Chondrocyte (in vitro differentiated cells): Measurements from ENCODE around the gene CFAP77. TPM values are rescaled to one million over a fixed set of nuclear protein-coding genes. Genes with fewer than 3 reads are reported as not detected.

Experiments
- DNase-seq: peaks from one replicate; pipeline ENCODE4 v3.0.0; 2021; ENCODE audit warnings: mixed read lengths, low spot score
- H3K27ac Mint-ChIP-seq: one replicate; pipeline ENCODE4 v1.8.0; 2021; ENCODE audit warnings: mild to moderate bottlenecking, moderate library complexity, mixed read lengths; ENCODE audit not compliant: unreplicated experiment
- H3K27me3 Mint-ChIP-seq: 2 replicates; pipeline ENCODE4 v1.8.0; 2021; ENCODE audit warnings: low read depth, mixed read lengths
- H3K36me3 Mint-ChIP-seq: 2 replicates; pipeline ENCODE4 v1.8.0; 2021; ENCODE audit warnings: low read depth, mixed read lengths
- H3K4me1 Mint-ChIP-seq: 2 replicates; pipeline ENCODE4 v1.8.0; 2021; ENCODE audit warnings: low read depth, mild to moderate bottlenecking, mixed read lengths
- H3K4me3 Mint-ChIP-seq: one replicate; pipeline ENCODE4 v1.8.0; 2021; ENCODE audit warnings: mild to moderate bottlenecking, moderate library complexity, mixed read lengths; ENCODE audit not compliant: unreplicated experiment
- H3K9me3 Mint-ChIP-seq: 2 replicates; pipeline ENCODE4 v1.8.0; 2021; ENCODE audit warnings: low read depth, mixed read lengths
- CTCF ChIP-seq: fragments of 200-600 bp; sonication (generic); IDR thresholded peaks from 2 replicates; pipeline ENCODE4 v1.5.0; 2021; ENCODE audit warnings: antibody characterized with exemption, mild to moderate bottlenecking, moderate library complexity
- total RNA-seq: library from RNA; stranded (reverse); gene quantifications from 3 replicates; pipeline ENCODE4 v1.2.1, GENCODE V29; 2021

The CFAP77 gene
- total RNA-seq, 1 donor from 2014 or later, result 0.47 TPM

GRCh38 chr9:132464547-132464946, 54.5 kb downstream of the CFAP77 start:
- Mint-ChIP-seq H3K4me3 (no peak overlapping the region), H3K27ac (no peak overlapping the region), H3K4me1 (no peaks in the 10 kb centered on the region), H3K9me3 (peaks cover 9% of the 10 kb centered on the region), H3K27me3 (peaks cover 26% of the 10 kb centered on the region), H3K36me3 (peaks cover 2% of the 10 kb centered on the region)
- DNase-seq, result no peak
- no peak for TF ChIP-seq CTCF

GRCh38 chr9:132465131-132465635, 55.2 kb downstream of the CFAP77 start:
- H3K27me3 Mint-ChIP-seq, result peaks cover 26% of the 10 kb centered on the region
- peaks cover 9% of the 10 kb centered on the region for H3K9me3 Mint-ChIP-seq
- DNase-seq, result no peak
- no peak for TF ChIP-seq CTCF
- H3K4me1 Mint-ChIP-seq, result no peaks in the 10 kb centered on the region
- peaks cover 2% of the 10 kb centered on the region for H3K36me3 Mint-ChIP-seq
- H3K4me3 Mint-ChIP-seq, result no peak overlapping the region
- H3K27ac Mint-ChIP-seq, result no peak overlapping the region

- Mint-ChIP-seq H3K4me3 (no peak overlapping the region), H3K9me3 (peaks cover 7% of the 10 kb centered on the region), H3K27me3 (peaks cover 25% of the 10 kb centered on the region), H3K36me3 (peaks cover 2% of the 10 kb centered on the region), H3K27ac (no peak overlapping the region), H3K4me1 (peaks cover 6% of the 10 kb centered on the region)
- DNase-seq, result no peak
- no peak for TF ChIP-seq CTCF
Measured at GRCh38 chr9:132472199-132472598, 62.2 kb downstream of the CFAP77 start.

GRCh38 chr9:132472599-132472998, 62.6 kb downstream of the CFAP77 start:
- peaks cover 21% of the 10 kb centered on the region for H3K27me3 Mint-ChIP-seq
- peaks cover 3% of the 10 kb centered on the region for H3K9me3 Mint-ChIP-seq
- no peak for DNase-seq
- peaks cover 6% of the 10 kb centered on the region for H3K4me1 Mint-ChIP-seq
- H3K27ac Mint-ChIP-seq, result no peak overlapping the region
- H3K4me3 Mint-ChIP-seq, result no peak overlapping the region
- H3K36me3 Mint-ChIP-seq, result peaks cover 2% of the 10 kb centered on the region
- TF ChIP-seq CTCF, result no peak

GRCh38 chr9:132474253-132474652, 64.2 kb downstream of the CFAP77 start:
- Mint-ChIP-seq H3K27ac (no peak overlapping the region), H3K36me3 (no peaks in the 10 kb centered on the region), H3K4me1 (peaks cover 6% of the 10 kb centered on the region), H3K9me3 (no peaks in the 10 kb centered on the region), H3K27me3 (peaks cover 18% of the 10 kb centered on the region), H3K4me3 (no peak overlapping the region)
- no peak for TF ChIP-seq CTCF
- DNase-seq, result no peak
